Right lobe of liver (tissue), 6 donors: ENCODE data around the gene RECK. TPM values are rescaled to one million over a fixed set of nuclear protein-coding genes. Genes with fewer than 3 reads are reported as not detected.
A peak's percentile ranks its signal among the peaks of the same experiment; 100 is the strongest.

Experiments
- ATAC-seq, 4 donors: fragments of 200-7000 bp; cut with Tn5 transposase; one replicate each; pipeline ENCODE4 v1.9.1; 2020; ENCODE audit warnings: mild to moderate bottlenecking in 4 of 4, moderate library complexity in 4 of 4
- DNase-seq, 3 donors: peaks; one replicate each; pipeline ENCODE4 v3.0.0-alpha.2; 2020
- H3K27ac ChIP-seq, 3 donors: fragments of 200-600 bp; one replicate each; pipeline ENCODE4 v1.8.0; 2022
- H3K27me3 ChIP-seq, 2 donors: fragments of 200-600 bp; one replicate each; pipeline ENCODE4 v1.8.0; 2022
- H3K36me3 ChIP-seq, 4 donors: fragments of 200-600 bp; sonication (generic) in 1 of 4; one replicate each; pipeline versions ENCODE4 v1.5.1 to v1.8.0; 2017 to 2022; ENCODE audit warnings: control low read depth in 1 of 4
- H3K4me1 ChIP-seq, 4 donors: fragments of 200-600 bp; sonication (generic) in 1 of 4; one replicate each; pipeline versions ENCODE4 v1.5.1 to v1.8.0; 2017 to 2022; ENCODE audit warnings: control low read depth in 1 of 4
- H3K4me3 ChIP-seq, 3 donors: fragments of 200-600 bp; one replicate each; pipeline ENCODE4 v1.8.0; 2022
- H3K9me3 ChIP-seq, 4 donors: fragments of 200-600 bp; sonication (generic) in 1 of 4; one replicate each; pipeline versions ENCODE4 v1.5.1 to v1.8.0; 2017 to 2022; ENCODE audit warnings: control low read depth in 1 of 4
- POLR2A ChIP-seq: fragments of 450-650 bp; IDR thresholded peaks from one replicate; pipeline ENCODE4 v1.6.1; 2017; ENCODE audit warnings: antibody characterized with exemption, mild to moderate bottlenecking
- WGBS: methylation state at CpG from one replicate; pipeline ENCODE4 v1.1.6; 2018; ENCODE audit warnings: low coverage, low lambda C conversion rate; ENCODE audit not compliant: insufficient coverage; ENCODE audit errors: missing lambda C conversion rate; 5-methylcytosine and 5-hydroxymethylcytosine counted together
- intact Hi-C, 2 donors: fragments of 100-400 bp; cut with DNase I; formaldehyde crosslinking; loops; one replicate each; pipeline versions ENCODE4 v1.11.2 to v1.14.1; 2022
- total RNA-seq, 6 experiments: library from RNA; depleted of rRNA in 2 of 6; stranded (reverse); fragments of >200 nt in 2 of 6; fragmentation: NEBNext Ultra II Directional in 3 of 6; extraction: Animal tissue kit (Norgen Biotek cat#: 25700) in 3 of 6; gene quantifications; one replicate each; pipeline versions ENCODE4 v1.1.0 to v1.2.4, GENCODE V29; 2016 to 2023
- TF ChIP-seq, protein P1 (sequence below), 4 donors: fragments of 200-600 bp in 3 of 4; fragments of 450-650 bp in 1 of 4; IDR thresholded peaks; one replicate each; pipeline versions ENCODE4 v1.5.1 to v1.8.0; 2016 to 2022; ENCODE audit warnings: antibody characterized with exemption in 4 of 4, mild to moderate bottlenecking in 2 of 4
- donor health status: DM: no; HTN: yes; CAD: no.
- donor health status: DM: no; HTN: no; CAD: no.
- donor health status: DM: no; HTN: no; CAD: no.
- donor health status: DM: no; HTN: yes; CAD: no.
- donor health status: DM: no; HTN: yes; CAD: no.

RECK gene
- total RNA-seq, 6 experiments from 2014 or later, result 2.0 to 6.2 (median 2.6) TPM

DNA sequence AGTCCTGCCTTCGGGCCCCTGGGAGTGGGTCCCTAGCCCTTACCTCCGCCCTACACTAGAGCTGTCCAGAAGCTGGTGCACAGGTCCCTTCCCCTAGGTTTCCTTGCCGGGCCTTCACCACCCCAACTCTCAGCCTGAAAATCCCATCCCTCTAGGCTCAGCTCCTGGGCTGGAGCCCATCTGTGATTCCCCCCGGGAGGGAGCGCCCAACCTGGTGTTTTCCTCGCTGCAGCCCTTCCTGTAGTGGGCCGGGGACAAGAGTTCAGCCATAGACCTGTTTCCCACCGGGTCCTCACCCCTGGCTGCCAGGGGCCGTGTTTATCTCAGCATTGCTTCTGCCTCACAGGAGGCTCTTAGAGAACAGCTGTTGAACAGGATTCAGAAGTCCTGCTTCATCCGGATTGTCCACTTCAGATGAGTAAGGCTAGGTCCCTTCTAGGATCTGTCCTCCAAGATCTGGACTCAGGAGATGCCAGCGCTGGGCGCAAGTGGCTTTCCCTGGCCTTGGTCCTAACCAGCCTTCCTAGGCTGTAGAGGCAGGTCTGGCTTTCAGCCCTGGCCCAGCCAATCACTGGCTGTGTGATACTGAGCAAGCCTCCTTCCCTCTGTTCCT lies 100.8 kb downstream of the RECK start:
- DNase-seq (no peak), ATAC-seq (no peak)
- peak overlapping the region in 2 of 3 donors; percentile 35 to 41 for H3K27ac ChIP-seq
- TF ChIP-seq, protein P1, sequence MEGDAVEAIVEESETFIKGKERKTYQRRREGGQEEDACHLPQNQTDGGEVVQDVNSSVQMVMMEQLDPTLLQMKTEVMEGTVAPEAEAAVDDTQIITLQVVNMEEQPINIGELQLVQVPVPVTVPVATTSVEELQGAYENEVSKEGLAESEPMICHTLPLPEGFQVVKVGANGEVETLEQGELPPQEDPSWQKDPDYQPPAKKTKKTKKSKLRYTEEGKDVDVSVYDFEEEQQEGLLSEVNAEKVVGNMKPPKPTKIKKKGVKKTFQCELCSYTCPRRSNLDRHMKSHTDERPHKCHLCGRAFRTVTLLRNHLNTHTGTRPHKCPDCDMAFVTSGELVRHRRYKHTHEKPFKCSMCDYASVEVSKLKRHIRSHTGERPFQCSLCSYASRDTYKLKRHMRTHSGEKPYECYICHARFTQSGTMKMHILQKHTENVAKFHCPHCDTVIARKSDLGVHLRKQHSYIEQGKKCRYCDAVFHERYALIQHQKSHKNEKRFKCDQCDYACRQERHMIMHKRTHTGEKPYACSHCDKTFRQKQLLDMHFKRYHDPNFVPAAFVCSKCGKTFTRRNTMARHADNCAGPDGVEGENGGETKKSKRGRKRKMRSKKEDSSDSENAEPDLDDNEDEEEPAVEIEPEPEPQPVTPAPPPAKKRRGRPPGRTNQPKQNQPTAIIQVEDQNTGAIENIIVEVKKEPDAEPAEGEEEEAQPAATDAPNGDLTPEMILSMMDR (IDR thresholded peaks at IDR 0.05), result no peak
- no peak for TF ChIP-seq POLR2A
- peak overlapping the region; percentile 55 to 68 (median 57) for H3K4me3 ChIP-seq
- peaks cover 0 to 10% of the 10 kb centered on the region in 2 donors for H3K27me3 ChIP-seq
- no peaks in the 10 kb centered on the region for H3K36me3 ChIP-seq
- intact Hi-C loops, result no loop called here
- peaks cover 0 to 12% (median 1%) of the 10 kb centered on the region in 4 donors for H3K4me1 ChIP-seq
- WGBS, result 30% methylated on average over 12 of the region's 12 CpGs
- H3K9me3 ChIP-seq, result no peaks in the 10 kb centered on the region

DNA sequence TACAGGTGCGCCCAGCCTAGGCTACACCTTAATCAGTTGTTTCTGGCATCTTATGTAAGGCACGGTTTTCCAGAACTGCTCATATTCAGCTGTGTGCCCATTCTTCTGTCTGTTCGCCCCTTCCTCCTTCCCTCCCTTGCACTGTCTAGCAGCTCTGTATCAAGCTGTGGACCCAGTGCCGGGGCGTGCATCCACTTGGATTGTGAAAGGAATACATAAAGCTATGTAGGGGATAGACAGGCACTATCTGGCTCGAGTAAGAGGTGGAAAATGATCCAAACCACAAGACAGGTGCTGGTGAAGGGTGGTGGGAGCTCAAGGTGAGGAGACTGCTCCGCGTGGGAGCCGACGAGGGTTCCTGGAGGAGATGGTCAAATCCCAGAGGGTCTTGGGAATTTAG lies 101.8 kb downstream of the RECK start:
- no peak for TF ChIP-seq POLR2A
- TF ChIP-seq, protein P1 (IDR thresholded peaks at IDR 0.05), result no peak
- no peak for ATAC-seq
- peaks cover 0 to 16% (median 3%) of the 10 kb centered on the region in 4 donors for H3K4me1 ChIP-seq
- H3K4me3 ChIP-seq, result no peak overlapping the region
- no peak for DNase-seq
- H3K9me3 ChIP-seq, result no peaks in the 10 kb centered on the region
- H3K27me3 ChIP-seq, result peaks cover 0 to 10% of the 10 kb centered on the region in 2 donors
- H3K27ac ChIP-seq, result no peak overlapping the region
- no peaks in the 10 kb centered on the region for H3K36me3 ChIP-seq
- intact Hi-C loops, result no loop called here
- 91% methylated on average over 10 of the region's 10 CpGs for WGBS

DNA sequence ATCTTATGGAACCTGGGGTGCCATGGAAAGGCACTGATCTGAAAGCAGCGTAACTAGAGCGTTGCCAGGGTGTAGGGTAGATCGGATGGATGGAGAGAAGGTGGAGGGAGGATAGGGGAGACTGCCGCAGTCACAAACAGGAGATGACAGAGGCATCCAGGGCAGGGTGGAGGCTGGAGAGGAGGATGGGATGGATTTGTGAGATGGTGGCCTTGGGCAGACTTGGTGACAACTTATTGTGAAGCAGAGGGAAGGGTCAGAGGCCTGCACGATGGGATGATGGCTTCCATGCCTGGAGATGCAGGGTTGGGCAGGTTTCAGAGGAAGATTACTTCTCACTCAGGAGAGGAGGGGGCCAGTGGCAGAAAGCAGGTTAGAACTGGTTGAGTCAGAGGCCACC lies 102.2 kb downstream of the RECK start:
- TF ChIP-seq, protein P1 (IDR thresholded peaks at IDR 0.05), result no peak
- TF ChIP-seq POLR2A, result no peak
- Histone ChIP-seq H3K4me3 (no peak overlapping the region), H3K27me3 (peaks cover 0 to 10% of the 10 kb centered on the region in 2 donors), H3K36me3 (no peaks in the 10 kb centered on the region), H3K4me1 (peaks cover 0 to 16% (median 3%) of the 10 kb centered on the region in 4 donors), H3K9me3 (no peaks in the 10 kb centered on the region), H3K27ac (no peak overlapping the region)
- 92% methylated on average over 5 of the region's 5 CpGs for WGBS
- no peak for DNase-seq
- ATAC-seq, result no peak
- intact Hi-C loops, result no loop called here

DNA sequence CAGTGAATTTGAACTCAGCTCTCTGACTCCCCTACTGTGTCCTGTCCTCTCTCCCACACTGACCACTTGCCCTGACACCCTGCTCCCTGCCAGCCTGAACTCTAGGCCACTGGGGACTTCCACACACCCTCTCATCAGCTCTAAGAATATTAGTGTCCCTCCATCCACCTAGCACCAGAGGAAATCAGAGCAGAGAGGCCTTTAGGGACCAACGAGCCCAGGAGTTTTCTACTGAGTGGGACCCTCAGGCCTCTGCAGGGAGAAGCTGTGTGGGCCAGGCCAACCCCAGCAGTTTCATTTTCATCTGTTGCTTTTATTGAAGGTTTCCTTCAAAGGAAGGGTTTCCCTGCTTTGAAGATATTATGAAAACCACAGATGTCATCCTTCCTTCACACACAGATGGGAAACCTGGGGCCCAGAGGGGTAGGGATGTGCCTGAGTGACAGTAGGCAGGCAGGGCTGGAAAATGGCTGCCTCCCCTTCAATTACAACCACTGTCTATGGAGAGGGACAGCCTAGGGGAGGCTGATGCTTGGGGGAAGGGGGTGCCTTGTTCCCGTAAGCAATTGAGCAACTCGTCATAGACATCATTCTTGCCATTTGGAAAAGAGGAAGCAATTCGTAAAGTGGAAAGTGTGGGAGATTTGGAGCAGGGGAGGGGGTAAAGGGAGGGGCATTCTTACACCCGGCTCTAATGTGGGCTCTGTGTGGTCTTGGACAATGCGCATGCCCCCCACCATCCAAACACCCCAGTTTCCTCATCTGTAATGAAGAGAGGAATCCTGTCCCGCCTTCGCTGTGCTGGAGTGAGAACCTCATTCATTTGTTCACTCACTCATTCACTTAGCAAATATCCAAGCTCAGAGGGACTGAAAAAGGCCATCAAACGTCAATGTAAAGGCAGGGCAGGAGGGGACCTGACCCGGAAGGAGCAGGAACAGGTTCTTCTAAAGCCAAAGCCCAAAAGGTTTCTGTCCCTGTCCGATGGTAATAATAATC lies 103.7 kb downstream of the RECK start:
- DNase-seq (no peak), ATAC-seq (no peak)
- no peak for TF ChIP-seq POLR2A
- TF ChIP-seq, protein P1 (IDR thresholded peaks at IDR 0.05), result no peak
- H3K4me1 ChIP-seq, result peaks cover 0 to 16% (median 3%) of the 10 kb centered on the region in 4 donors
- peaks cover 0 to 10% of the 10 kb centered on the region in 2 donors for H3K27me3 ChIP-seq
- peak overlapping the region in 1 of 3 donors; percentile 18 for H3K27ac ChIP-seq
- H3K36me3 ChIP-seq, result no peaks in the 10 kb centered on the region
- H3K4me3 ChIP-seq, result no peak overlapping the region
- no peaks in the 10 kb centered on the region for H3K9me3 ChIP-seq
- intact Hi-C loops, result no loop called here
- 61% methylated on average over 10 of the region's 11 CpGs for WGBS
